Measurements from ENCODE around the gene EDRF1.

DNA sequence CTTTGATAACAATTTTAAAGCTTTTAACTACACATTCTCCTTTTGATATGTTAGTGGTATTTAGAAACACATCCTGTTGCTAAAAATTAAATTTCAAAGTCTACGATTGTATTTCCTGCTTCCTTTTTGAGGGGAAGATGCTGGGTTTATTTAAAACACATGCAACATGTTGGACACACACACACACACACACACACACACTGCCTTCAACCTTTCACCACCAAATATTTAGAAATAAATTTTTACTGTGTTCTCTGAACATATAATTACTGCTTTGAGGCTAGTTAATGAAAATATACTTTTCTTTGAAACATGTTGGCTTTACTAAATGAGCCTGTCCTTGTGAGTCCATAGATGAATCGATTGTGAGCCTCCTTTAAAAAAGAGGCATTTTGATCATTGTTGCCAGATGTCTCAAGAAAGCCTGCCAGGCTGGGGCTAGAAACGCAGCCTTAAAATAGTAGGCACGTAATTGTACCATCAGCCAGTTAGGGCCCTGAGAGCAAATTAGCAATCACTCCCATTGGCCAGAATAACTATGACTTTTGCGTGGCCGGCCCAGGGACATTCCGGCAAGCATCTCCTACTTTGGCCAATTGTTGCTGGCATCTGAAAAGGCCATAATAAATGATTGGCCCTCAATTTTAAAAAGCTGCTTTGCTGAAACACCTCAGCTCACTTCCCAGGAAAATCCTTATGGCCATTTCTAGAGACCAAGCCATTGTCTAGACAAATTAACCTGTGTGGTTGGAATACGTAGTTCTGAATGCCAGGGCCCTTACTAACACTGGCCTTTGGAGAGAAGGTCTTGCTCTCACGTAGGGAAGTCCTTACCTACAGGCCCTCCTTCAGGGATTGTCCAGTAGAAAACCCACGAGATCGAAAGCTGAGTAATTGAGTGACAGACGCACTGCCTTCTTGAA lies 26.6 kb upstream of the EDRF1 start:
- TF ChIP-seq, protein P1, sequence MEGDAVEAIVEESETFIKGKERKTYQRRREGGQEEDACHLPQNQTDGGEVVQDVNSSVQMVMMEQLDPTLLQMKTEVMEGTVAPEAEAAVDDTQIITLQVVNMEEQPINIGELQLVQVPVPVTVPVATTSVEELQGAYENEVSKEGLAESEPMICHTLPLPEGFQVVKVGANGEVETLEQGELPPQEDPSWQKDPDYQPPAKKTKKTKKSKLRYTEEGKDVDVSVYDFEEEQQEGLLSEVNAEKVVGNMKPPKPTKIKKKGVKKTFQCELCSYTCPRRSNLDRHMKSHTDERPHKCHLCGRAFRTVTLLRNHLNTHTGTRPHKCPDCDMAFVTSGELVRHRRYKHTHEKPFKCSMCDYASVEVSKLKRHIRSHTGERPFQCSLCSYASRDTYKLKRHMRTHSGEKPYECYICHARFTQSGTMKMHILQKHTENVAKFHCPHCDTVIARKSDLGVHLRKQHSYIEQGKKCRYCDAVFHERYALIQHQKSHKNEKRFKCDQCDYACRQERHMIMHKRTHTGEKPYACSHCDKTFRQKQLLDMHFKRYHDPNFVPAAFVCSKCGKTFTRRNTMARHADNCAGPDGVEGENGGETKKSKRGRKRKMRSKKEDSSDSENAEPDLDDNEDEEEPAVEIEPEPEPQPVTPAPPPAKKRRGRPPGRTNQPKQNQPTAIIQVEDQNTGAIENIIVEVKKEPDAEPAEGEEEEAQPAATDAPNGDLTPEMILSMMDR (IDR thresholded peaks at IDR 0.05) = no peak
- TF ChIP-seq POLR2A (IDR thresholded peaks at IDR 0.05; ENCODE audit: low read depth) (no peak), EP300 (IDR thresholded peaks at IDR 0.05) (no peak)

Measured in esophagus muscularis mucosa (tissue), 4 donors.